Uterus (tissue), 4 donors: ENCODE measurements around the gene IRF4. TPM values are rescaled to one million over a fixed set of nuclear protein-coding genes. Genes with fewer than 3 reads are reported as not detected.

Experiments used
- DNase-seq, 2 donors: peaks; one replicate each; pipeline ENCODE4 v3.0.0-alpha.2; 2019 to 2020
- H3K27ac ChIP-seq, 2 donors: fragments of 200-600 bp; sonication (generic); 1 replicate in 1 of 2; 2 replicates in 1 of 2; pipeline ENCODE4 v1.5.1; 2016 to 2018
- H3K27me3 ChIP-seq, 2 donors: fragments of 200-600 bp; sonication (generic); one replicate each; pipeline ENCODE4 v1.5.1; 2018 to 2019; ENCODE audit warnings: control low read depth in 1 of 2
- H3K36me3 ChIP-seq, 2 donors: fragments of 200-600 bp; sonication (generic); one replicate each; pipeline ENCODE4 v1.5.1; 2019; ENCODE audit warnings: control low read depth in 1 of 2
- H3K4me1 ChIP-seq, 2 donors: fragments of 200-600 bp; sonication (generic); one replicate each; pipeline ENCODE4 v1.5.1; 2018 to 2019; ENCODE audit warnings: control low read depth in 1 of 2
- H3K4me3 ChIP-seq, 2 donors: fragments of 200-600 bp; sonication (generic); 1 replicate in 1 of 2; 2 replicates in 1 of 2; pipeline ENCODE4 v1.5.1; 2018 to 2019; ENCODE audit warnings: mild to moderate bottlenecking in 1 of 2
- H3K9me3 ChIP-seq, 2 donors: fragments of 200-600 bp; sonication (generic); one replicate each; pipeline ENCODE4 v1.5.1; 2019; ENCODE audit warnings: control low read depth in 1 of 2
- POLR2A ChIP-seq, 2 donors: fragments of 450-650 bp; IDR thresholded peaks; one replicate each; pipeline ENCODE4 v1.6.1; 2016; ENCODE audit warnings: antibody characterized with exemption in 2 of 2, mild to moderate bottlenecking in 1 of 2, moderate library complexity in 1 of 2
- intact Hi-C: fragments of 100-400 bp; cut with DNase I; formaldehyde crosslinking; loops from one replicate; pipeline ENCODE4 v1.15.1; 2023; ENCODE audit warnings: low total_unique reads
- total RNA-seq, 4 donors: library from RNA; depleted of rRNA in 3 of 4; stranded (reverse); fragments of >200 nt in 3 of 4; gene quantifications; one replicate each; pipeline versions ENCODE4 v1.1.0 to v1.2.4, GENCODE V29; 2014 to 2023
- TF ChIP-seq, protein P1 (sequence below), 4 experiments: fragments of 200-600 bp in 2 of 4; fragments of 450-650 bp in 2 of 4; sonication (generic) in 2 of 4; IDR thresholded peaks; one replicate each; pipeline ENCODE4 v1.5.1; 2016 to 2019; ENCODE audit warnings: antibody characterized with exemption in 4 of 4, mild to moderate bottlenecking in 2 of 4, moderate library complexity in 1 of 4
- donor health status: DM: yes; HTN: yes; CAD: no.

Gene IRF4
- total RNA-seq, result 1 to 10 TPM in 1 of 4 donors, under 1 TPM in 1, not detected in 2; 0.55 to 2.0 TPM

DNA sequence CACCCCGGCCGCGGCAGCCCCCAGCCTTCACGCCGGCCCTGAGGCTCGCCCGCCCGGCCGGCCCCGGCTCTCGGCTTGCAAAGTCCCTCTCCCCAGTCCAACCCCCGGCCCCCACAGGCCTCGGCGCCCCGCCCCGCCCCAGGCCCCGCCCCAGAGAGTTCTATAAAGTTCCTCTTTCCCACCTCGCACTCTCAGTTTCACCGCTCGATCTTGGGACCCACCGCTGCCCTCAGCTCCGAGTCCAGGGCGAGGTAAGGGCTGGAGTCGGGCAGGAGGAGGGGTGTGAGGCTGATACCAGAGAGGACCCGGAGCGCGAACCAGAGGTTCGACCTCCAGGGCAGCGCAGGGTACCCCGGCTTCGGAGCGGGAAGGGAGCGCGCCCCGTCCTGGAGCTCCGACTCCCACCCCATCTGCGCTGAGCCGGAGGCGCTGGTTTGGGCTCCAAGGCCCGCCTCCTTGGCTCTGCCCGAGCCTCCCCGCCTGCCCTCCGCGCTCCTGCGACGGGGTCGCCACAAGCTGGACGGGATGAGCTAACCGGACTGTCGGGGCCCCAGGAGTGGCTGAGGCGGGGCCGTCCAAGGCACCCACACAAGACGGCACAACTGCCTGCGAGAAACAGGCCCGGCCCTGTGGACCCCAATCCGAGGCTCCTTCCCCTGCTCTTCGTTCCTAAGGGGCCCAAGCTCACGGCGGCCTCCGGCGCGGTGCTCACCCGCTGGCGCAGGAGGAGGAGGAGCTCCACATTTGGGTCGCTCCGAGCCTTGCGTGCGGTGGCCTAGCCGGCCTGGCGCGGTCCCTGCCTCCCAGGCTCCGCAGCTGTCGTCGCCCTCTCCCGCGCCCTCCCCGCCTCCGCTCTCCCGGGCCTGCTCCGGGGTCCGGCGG, at the start of gene IRF4:
Gene IRF4, plus strand, starts transcription at position 194 of the 882 bp plus-strand sequence. CDS start 1,401 bp downstream, outside the sequence.
- TF ChIP-seq POLR2A (IDR thresholded peaks at IDR 0.05), result no peak
- TF ChIP-seq, protein P1, sequence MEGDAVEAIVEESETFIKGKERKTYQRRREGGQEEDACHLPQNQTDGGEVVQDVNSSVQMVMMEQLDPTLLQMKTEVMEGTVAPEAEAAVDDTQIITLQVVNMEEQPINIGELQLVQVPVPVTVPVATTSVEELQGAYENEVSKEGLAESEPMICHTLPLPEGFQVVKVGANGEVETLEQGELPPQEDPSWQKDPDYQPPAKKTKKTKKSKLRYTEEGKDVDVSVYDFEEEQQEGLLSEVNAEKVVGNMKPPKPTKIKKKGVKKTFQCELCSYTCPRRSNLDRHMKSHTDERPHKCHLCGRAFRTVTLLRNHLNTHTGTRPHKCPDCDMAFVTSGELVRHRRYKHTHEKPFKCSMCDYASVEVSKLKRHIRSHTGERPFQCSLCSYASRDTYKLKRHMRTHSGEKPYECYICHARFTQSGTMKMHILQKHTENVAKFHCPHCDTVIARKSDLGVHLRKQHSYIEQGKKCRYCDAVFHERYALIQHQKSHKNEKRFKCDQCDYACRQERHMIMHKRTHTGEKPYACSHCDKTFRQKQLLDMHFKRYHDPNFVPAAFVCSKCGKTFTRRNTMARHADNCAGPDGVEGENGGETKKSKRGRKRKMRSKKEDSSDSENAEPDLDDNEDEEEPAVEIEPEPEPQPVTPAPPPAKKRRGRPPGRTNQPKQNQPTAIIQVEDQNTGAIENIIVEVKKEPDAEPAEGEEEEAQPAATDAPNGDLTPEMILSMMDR (IDR thresholded peaks at IDR 0.05), result no peak
- intact Hi-C loops, result no loop called here
- Histone ChIP-seq H3K27me3 (peaks cover 8 to 39% of the 10 kb centered on the region in 2 donors), H3K9me3 (no peaks in the 10 kb centered on the region), H3K4me1 (peaks cover 0 to 26% of the 10 kb centered on the region in 2 donors), H3K27ac (no peak within 1 kb of the TSS), H3K36me3 (no peaks in the 10 kb centered on the region), H3K4me3 (peak within 1 kb of the TSS; percentile 10 to 11)
- no peak for DNase-seq

DNA sequence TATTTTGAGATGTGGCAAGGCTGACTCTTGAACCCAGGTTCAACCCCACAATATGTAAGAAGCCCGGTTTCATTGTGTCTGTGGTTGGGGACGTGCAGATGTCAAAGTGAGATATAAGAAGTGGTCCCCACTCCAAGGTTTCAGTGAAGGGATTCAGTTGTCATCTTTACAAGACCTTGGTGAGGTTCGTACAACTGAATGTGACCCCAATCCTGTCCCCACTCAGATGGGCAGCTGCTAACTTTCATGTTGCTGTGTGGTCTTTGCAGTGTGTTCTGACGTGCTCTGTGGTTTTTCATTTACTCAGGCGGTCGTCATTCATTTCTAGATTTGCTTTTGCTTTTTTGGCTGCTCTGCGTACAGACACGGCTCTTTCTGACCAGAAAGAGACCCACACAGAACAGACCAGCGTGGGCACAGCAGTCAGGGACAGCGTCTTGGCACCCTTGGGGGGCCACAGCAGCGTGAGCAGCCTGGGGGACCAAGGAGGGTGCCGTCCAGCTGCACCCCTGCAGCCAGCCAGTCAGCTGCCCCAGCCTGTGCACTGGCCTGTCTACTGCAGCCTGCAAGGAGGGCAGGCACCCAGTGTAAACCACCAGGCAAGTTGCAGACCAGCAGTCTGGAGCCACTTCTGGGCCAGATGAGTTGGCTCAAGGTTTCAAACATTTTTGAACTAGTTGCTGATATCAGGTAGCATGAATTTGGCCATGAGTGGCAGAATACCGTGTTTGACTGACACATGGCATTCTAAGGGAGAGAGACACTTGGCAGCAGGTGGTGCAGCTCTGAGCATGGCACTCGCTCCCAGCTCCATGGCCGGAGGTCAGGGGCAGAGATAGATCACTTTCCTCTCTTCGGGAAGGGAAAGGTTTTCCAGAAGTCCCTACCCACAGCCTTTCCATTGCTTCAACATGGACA, 49.4 kb upstream of the IRF4 start:
- TF ChIP-seq POLR2A (IDR thresholded peaks at IDR 0.05), result no peak
- TF ChIP-seq, protein P1 (IDR thresholded peaks at IDR 0.05), result no peak
- H3K9me3 ChIP-seq, result no peaks in the 10 kb centered on the region
- no peaks in the 10 kb centered on the region for H3K4me1 ChIP-seq
- no peak overlapping the region for H3K4me3 ChIP-seq
- no peak for DNase-seq
- no peaks in the 10 kb centered on the region for H3K36me3 ChIP-seq
- no peaks in the 10 kb centered on the region for H3K27me3 ChIP-seq
- no peak overlapping the region for H3K27ac ChIP-seq
- intact Hi-C loops, result no loop called here

DNA sequence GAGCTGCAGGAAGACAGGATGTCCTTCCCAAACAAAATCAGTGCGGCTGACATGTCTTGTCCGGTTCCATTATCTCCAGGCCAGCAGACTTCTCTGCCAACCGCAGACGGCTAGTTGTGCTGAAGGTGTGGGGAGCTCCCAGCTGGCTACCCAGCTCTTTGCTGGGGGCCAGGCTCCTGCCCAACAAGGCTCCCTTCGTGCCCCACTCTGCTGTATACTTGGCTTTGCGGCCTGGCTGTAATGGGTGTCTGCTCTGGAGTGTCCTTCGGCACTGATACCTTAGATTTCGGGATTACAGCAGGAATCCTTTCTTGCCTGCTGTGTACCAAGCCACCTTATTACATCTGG, 48.7 kb upstream of the IRF4 start:
- H3K27me3 ChIP-seq, result no peaks in the 10 kb centered on the region
- no peak overlapping the region for H3K27ac ChIP-seq
- DNase-seq, result no peak
- H3K36me3 ChIP-seq, result no peaks in the 10 kb centered on the region
- intact Hi-C loops, result no loop called here
- TF ChIP-seq POLR2A (IDR thresholded peaks at IDR 0.05), result no peak
- TF ChIP-seq, protein P1 (IDR thresholded peaks at IDR 0.05), result no peak
- no peaks in the 10 kb centered on the region for H3K9me3 ChIP-seq
- no peak overlapping the region for H3K4me3 ChIP-seq
- H3K4me1 ChIP-seq, result no peaks in the 10 kb centered on the region

DNA sequence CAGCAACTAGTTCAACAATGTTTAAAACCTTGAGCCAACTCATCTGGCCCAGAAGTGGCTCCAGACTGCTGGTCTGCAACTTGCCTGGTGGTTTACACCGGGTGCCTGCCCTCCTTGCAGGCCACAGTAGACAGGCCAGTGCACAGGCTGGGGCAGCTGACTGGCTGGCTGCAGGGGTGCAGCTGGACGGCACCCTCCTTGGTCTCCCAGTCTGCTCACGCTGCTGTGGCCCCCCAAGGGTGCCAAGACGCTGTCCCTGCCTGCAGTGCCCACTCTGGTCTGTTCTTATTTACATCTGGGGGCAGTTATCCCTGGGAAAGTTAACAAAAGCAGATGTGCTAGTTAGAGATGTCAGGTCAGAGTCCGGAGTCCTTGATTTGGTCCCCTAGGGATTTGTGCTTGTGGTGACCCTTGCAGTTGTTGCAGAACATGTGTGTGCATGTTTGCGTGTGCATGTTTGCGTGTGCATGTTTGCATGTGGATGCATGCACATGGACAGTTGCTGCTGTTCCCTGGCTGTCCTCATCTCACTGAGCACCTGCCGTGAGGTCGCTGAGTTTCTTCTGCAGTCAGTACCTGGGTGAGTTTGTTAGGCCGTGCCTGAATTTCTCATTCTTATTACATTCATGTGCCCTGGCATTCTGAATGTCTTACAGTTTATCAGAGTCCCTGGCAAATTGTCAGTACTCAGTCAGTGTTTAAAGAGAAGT, 48.2 kb upstream of the IRF4 start:
- no peak for DNase-seq
- TF ChIP-seq POLR2A (IDR thresholded peaks at IDR 0.05), result no peak
- TF ChIP-seq, protein P1 (IDR thresholded peaks at IDR 0.05), result no peak
- no peak overlapping the region for H3K27ac ChIP-seq
- H3K27me3 ChIP-seq, result no peaks in the 10 kb centered on the region
- intact Hi-C loops, result no loop called here
- no peaks in the 10 kb centered on the region for H3K9me3 ChIP-seq
- no peaks in the 10 kb centered on the region for H3K36me3 ChIP-seq
- no peak overlapping the region for H3K4me3 ChIP-seq
- H3K4me1 ChIP-seq, result no peaks in the 10 kb centered on the region
